K562 (cell line): ENCODE results near the gene PATE4. TPM values are rescaled to one million over a fixed set of nuclear protein-coding genes. Genes with fewer than 3 reads are reported as not detected.

Source experiments
- ATAC-seq: fragments of 200-7000 bp; cut with Tn5 transposase; 3 replicates; pipeline ENCODE4 v1.9.1; 2020; ENCODE audit warnings: moderate library complexity
- BruUV-seq: library from RNA; stranded (reverse); fragments of 400-500 nt; replicated peaks from 2 replicates; lab custom pipeline; 2021; lab: Mats Ljungman, UMichigan
- CTCF ChIA-PET: fragments of 300-600 bp; formaldehyde crosslinking; extraction: SDS; loops from one replicate; lab custom pipeline; 2021; ENCODE audit warnings: low intra/inter-chr PET ratio; lab: Yijun Ruan, JAX
- POLR2A ChIA-PET: fragments of 300-600, 350-650 bp; sonication (Branson Sonifier 250); formaldehyde crosslinking; extraction: SDS; loops from one replicate; lab custom pipeline; 2021; ENCODE audit warnings: antibody characterized with exemption, inconsistent platforms; lab: Yijun Ruan, JAX
- DNase-seq, 4 experiments: peaks; one replicate each; pipeline versions ENCODE4 v3.0.0 to v3.0.0-alpha.2; 2011 to 2018; ENCODE audit warnings: low spot score in 3 of 4, mixed read lengths in 3 of 4; ENCODE audit errors: extremely low read depth in 1 of 4
- FAIRE-seq: peaks from 2 replicates; lab custom pipeline; 2011; peaks lifted over from hg19 to GRCh38; lab: Jason Lieb, UNC
- H2AFZ ChIP-seq: 2 replicates; pipeline ENCODE4 v1.6.0; 2011; ENCODE audit warnings: low read depth, low read length, control low read depth, inconsistent platforms
- H3K27ac ChIP-seq: fragments of 200-600 bp; 3 replicates; pipeline ENCODE4 v1.8.0; 2011; ENCODE audit warnings: low read depth, mild to moderate bottlenecking, control low read depth, inconsistent platforms, low read length, moderate library complexity, mixed read lengths; ENCODE audit errors: extremely low read depth
- H3K27me3 ChIP-seq, 2 experiments: fragments of 300-600 bp in 1 of 2; 2 replicates in 1 of 2; 3 replicates in 1 of 2; pipeline versions ENCODE4 v1.6.0 to v1.8.0; 2011; ENCODE audit warnings: inconsistent platforms in 2 of 2, low read length in 2 of 2, mild to moderate bottlenecking in 1 of 2, mixed read lengths in 1 of 2, moderate library complexity in 1 of 2; ENCODE audit not compliant: control insufficient read depth in 2 of 2, insufficient read depth in 2 of 2
- H3K36me3 ChIP-seq: fragments of 300-600 bp; 3 replicates; pipeline ENCODE4 v1.8.0; 2011; ENCODE audit warnings: mild to moderate bottlenecking, low read length, inconsistent platforms; ENCODE audit not compliant: control insufficient read depth, insufficient read depth
- H3K4me1 ChIP-seq, 2 experiments: fragments of 200-600 bp in 1 of 2; replicated peaks in 1 of 2; 2 replicates in 1 of 2; 3 replicates in 1 of 2; pipeline versions ENCODE4 v1.5.1 to v1.8.0; 2011; ENCODE audit warnings: inconsistent platforms in 2 of 2, low read length in 2 of 2, mild to moderate bottlenecking in 1 of 2, mixed read lengths in 1 of 2, moderate library complexity in 1 of 2; ENCODE audit not compliant: control insufficient read depth in 2 of 2, insufficient read depth in 2 of 2
- H3K4me2 ChIP-seq: 2 replicates; pipeline ENCODE4 v1.6.1; 2011; ENCODE audit warnings: low read length, control low read depth, inconsistent platforms, mixed read lengths; ENCODE audit not compliant: insufficient read depth
- H3K4me3 ChIP-seq: fragments of 200-600 bp; sonication (generic), shearing (Covaris generic); 2 replicates; pipeline ENCODE4 v1.5.1; 2016; ENCODE audit warnings: control low read depth, inconsistent platforms
- H3K79me2 ChIP-seq: fragments of 200-600 bp; 3 replicates; pipeline ENCODE4 v1.8.0; 2011; ENCODE audit warnings: low read length, inconsistent platforms; ENCODE audit not compliant: control insufficient read depth, insufficient read depth
- H3K9ac ChIP-seq, 2 experiments: 2 replicates each; pipeline versions ENCODE4 v1.6.0 to v1.6.1; 2011; ENCODE audit warnings: low read depth in 2 of 2, low read length in 2 of 2, control low read depth in 1 of 2, inconsistent platforms in 1 of 2, mild to moderate bottlenecking in 1 of 2, mixed read lengths in 1 of 2; ENCODE audit not compliant: insufficient read depth in 1 of 2
- H3K9me1 ChIP-seq: one replicate; pipeline ENCODE4 v1.6.0; 2011; ENCODE audit warnings: inconsistent platforms, mild to moderate bottlenecking, low read length, moderate library complexity; ENCODE audit not compliant: control insufficient read depth, insufficient read depth
- H3K9me3 ChIP-seq: replicated peaks from 2 replicates; pipeline ENCODE4 v1.5.1; 2011; ENCODE audit warnings: low read depth, low read length, inconsistent platforms; ENCODE audit not compliant: control insufficient read depth, insufficient read depth
- H4K20me1 ChIP-seq: replicated peaks from 2 replicates; pipeline ENCODE4 v1.6.1; 2011; ENCODE audit warnings: low read length, inconsistent platforms, mixed read lengths; ENCODE audit not compliant: control insufficient read depth, insufficient read depth
- CBX3 ChIP-seq, 2 experiments: IDR thresholded peaks; 1 replicate in 1 of 2; 2 replicates in 1 of 2; pipeline ENCODE4 v1.6.1; 2012; ENCODE audit warnings: inconsistent platforms in 2 of 2, low read length in 2 of 2, borderline replicate concordance in 1 of 2, control low read depth in 1 of 2
- CC2D1A ChIP-seq: fragments of 450-650 bp; IDR thresholded peaks from 2 replicates; pipeline ENCODE4 v1.6.1; 2017; ENCODE audit warnings: mild to moderate bottlenecking
- CSDE1 ChIP-seq, 2 experiments: fragments of 450-650 bp; IDR thresholded peaks; 2 replicates each; pipeline ENCODE4 v1.6.1; 2016; ENCODE audit warnings: mild to moderate bottlenecking in 1 of 2
- ELK3 ChIP-seq: fragments of 450-650 bp; formaldehyde crosslinking; IDR thresholded peaks from 2 replicates; pipeline ENCODE4 v1.4.0; 2020; ENCODE audit warnings: mild to moderate bottlenecking
- ETV1 ChIP-seq: fragments of 450-650 bp; conservative IDR thresholded peaks from 2 replicates; pipeline ENCODE4 v1.6.1; 2016; ENCODE audit warnings: missing genetic modification characterization, control low read depth, low read depth, missing compliant biosample characterization
- KLF16 ChIP-seq: IDR thresholded peaks from 2 replicates; pipeline ENCODE4 v1.6.1; 2016; ENCODE audit warnings: antibody characterized with exemption
- MEF2A ChIP-seq: IDR thresholded peaks from 2 replicates; pipeline ENCODE4 v1.6.1; 2011; ENCODE audit warnings: low read depth, mild to moderate bottlenecking, low read length, moderate library complexity; ENCODE audit not compliant: control insufficient read depth
- PPARD ChIP-seq: fragments of 250-450 bp; sonication (Bioruptor Pico); IDR thresholded peaks from 2 replicates; pipeline ENCODE4 v1.8.0; 2022; ENCODE audit warnings: inconsistent platforms, mild to moderate bottlenecking, moderate library complexity
- RAD21 ChIP-seq, 2 experiments: fragments of 250-450 bp in 1 of 2; fragments of 450-650 bp in 1 of 2; sonication (Bioruptor Pico) in 1 of 2; formaldehyde crosslinking in 1 of 2; IDR thresholded peaks in 1 of 2; conservative IDR thresholded peaks in 1 of 2; 2 replicates each; pipeline versions ENCODE4 v1.4.0 to v1.8.0; 2020 to 2022; ENCODE audit warnings: mild to moderate bottlenecking in 2 of 2, moderate library complexity in 1 of 2
- RBM22 ChIP-seq: fragments of 200-400 bp; formaldehyde crosslinking; IDR thresholded peaks from 2 replicates; pipeline ENCODE4 v1.6.1; 2018; ENCODE audit warnings: low read length, low read depth; ENCODE audit not compliant: poor library complexity, severe bottlenecking
- SAP30 ChIP-seq: fragments of 200-600 bp; sonication (generic); IDR thresholded peaks from 2 replicates; pipeline ENCODE4 v1.6.1; 2012; ENCODE audit warnings: borderline replicate concordance, low read depth, mild to moderate bottlenecking, moderate library complexity, low read length, control low read depth, inconsistent platforms; ENCODE audit not compliant: insufficient read depth, poor library complexity, severe bottlenecking
- THRAP3 ChIP-seq: fragments of 450-650 bp; IDR thresholded peaks from 2 replicates; pipeline ENCODE4 v1.6.1; 2016; ENCODE audit warnings: mild to moderate bottlenecking, inconsistent platforms, borderline replicate concordance
- TRIM28 ChIP-seq: fragments of 450-650 bp; IDR thresholded peaks from 2 replicates; pipeline ENCODE4 v1.6.1; 2017
- ZNF280A ChIP-seq: fragments of 450-650 bp; IDR thresholded peaks from 2 replicates; pipeline ENCODE4 v1.6.1; 2018; ENCODE audit warnings: mild to moderate bottlenecking, low read depth; ENCODE audit not compliant: partially characterized antibody
- WGBS: fragments of 100-300 bp; shearing (Covaris generic); methylation state at CpG from one replicate; pipeline ENCODE4 v1.1.6; 2016; ENCODE audit warnings: low coverage, mixed read lengths; ENCODE audit not compliant: insufficient coverage; ENCODE audit errors: missing lambda C conversion rate; 5-methylcytosine and 5-hydroxymethylcytosine counted together
- in situ Hi-C: fragments of 300-500 bp; cut with MboI; formaldehyde crosslinking; loops from 4 replicates; pipeline ENCODE4 v1.15.0; 2018; ENCODE audit warnings: inconsistent platforms, mixed read lengths
- intact Hi-C: fragments of 100-400 bp; cut with micrococcal nuclease; formaldehyde crosslinking; loops from 2 replicates; pipeline ENCODE4 v1.14.2; 2022
- polyA plus RNA-seq, 8 experiments: library from polyadenylated mRNA; depleted of rRNA in 4 of 8; stranded (reverse) in 5 of 8; unstranded in 3 of 8; fragments of >200 nt; fragmentation: Nextera tagmentation in 2 of 8; fragmentation: Illumina TruSeq in 1 of 8; extraction: Ambion mirVana in 2 of 8; extraction: Trizol in 1 of 8; gene quantifications; 2 replicates each; pipeline versions ENCODE4 v1.2.1 to v1.2.3, GENCODE V29; 2011 to 2014; ENCODE audit warnings: inconsistent platforms in 1 of 8, missing spikeins in 1 of 8
- total RNA-seq, 7 experiments: library from RNA; depleted of rRNA in 6 of 7; stranded (reverse); fragments of >200 nt in 6 of 7; fragmentation: Illumina TruSeq in 2 of 7; extraction: Trizol in 2 of 7; gene quantifications; 2 replicates each; pipeline versions ENCODE4 v1.2.1 to v1.2.3, GENCODE V29; 2011 to 2021; ENCODE audit warnings: low replicate concordance in 1 of 7
- TF ChIP-seq, protein P1 (sequence below), 3 experiments: IDR thresholded peaks in 2 of 3; conservative IDR thresholded peaks in 1 of 3; 2 replicates each; pipeline ENCODE4 v1.5.1; 2011 to 2012; ENCODE audit warnings: low read length in 3 of 3, mild to moderate bottlenecking in 3 of 3, control low read depth in 2 of 3, improper control_type of control experiment in 1 of 3, inconsistent platforms in 1 of 3, low read depth in 1 of 3, mixed read lengths in 1 of 3, moderate library complexity in 1 of 3; ENCODE audit not compliant: insufficient read depth in 2 of 3

Gene PATE4
- total and polyA plus RNA-seq, 9 of the 15 experiments (the other 6 are each of a cell fraction or from before 2014, with no cell fraction given): not detected

- 16% methylated on average over 10 of the region's 10 CpGs for WGBS
- ATAC-seq: peak; percentile 75
- in situ Hi-C loops (loop anchor here (10.0 kb wide), 2 partner anchors 317 to 447 kb away; no protein-coding TSS in a partner anchor), intact Hi-C loops (loop anchor here (5.0 kb wide), 4 partner anchors 99 to 909 kb away; partner anchors contain the start of gene CHEK1)
- Histone ChIP-seq H3K27me3 (no peaks in the 10 kb centered on the region), H3K9me3 (no peaks in the 10 kb centered on the region; the same call in 1 of the 2 replicates), H4K20me1 (no peaks in the 10 kb centered on the region), H3K4me3 (no peak overlapping the region), H3K79me2 (no peaks in the 10 kb centered on the region), H3K36me3 (no peaks in the 10 kb centered on the region), H3K9me1 (no peaks in the 10 kb centered on the region), H3K4me1 (peaks cover 0 to 3% of the 10 kb centered on the region in 2 experiments; a peak in 2 of 5 replicates), H2AFZ (no peak overlapping the region), H3K27ac (no peak overlapping the region), H3K9ac (no peak overlapping the region), H3K4me2 (no peak overlapping the region)
- FAIRE-seq: peak; percentile 40
- ChIA-PET POLR2A (no interaction called here), CTCF (interaction anchor here (0.6 to 1.3 kb wide), 3 partner anchors 148 to 910 kb away, joined by 3 to 5 read pairs (median 3); no protein-coding TSS in a partner anchor)
- no TSS peak for BruUV-seq
- peak; percentile 24 to 55 (median 40) for DNase-seq
- TF ChIP-seq PPARD: no peak
- no peak for TF ChIP-seq CSDE1 (IDR thresholded peaks at IDR 0.05)
- peak in 1 of 2 experiments; percentile 57; a peak in 2 of 4 replicates for TF ChIP-seq RAD21 (CRISPR knock-in tag; conservative IDR thresholded peaks at IDR 0.05 in 1 of 2, IDR thresholded peaks at IDR 0.05 in 1 of 2)
- TF ChIP-seq SAP30: no peak
- TF ChIP-seq TRIM28: peak; percentile 37; the same call in 1 of the 2 replicates
- TF ChIP-seq ELK3 (CRISPR knock-in tag): no peak
- TF ChIP-seq KLF16: no peak
- TF ChIP-seq MEF2A: no peak
- no peak for TF ChIP-seq CC2D1A
- no peak for TF ChIP-seq ETV1 (tag)
- TF ChIP-seq, protein P1, sequence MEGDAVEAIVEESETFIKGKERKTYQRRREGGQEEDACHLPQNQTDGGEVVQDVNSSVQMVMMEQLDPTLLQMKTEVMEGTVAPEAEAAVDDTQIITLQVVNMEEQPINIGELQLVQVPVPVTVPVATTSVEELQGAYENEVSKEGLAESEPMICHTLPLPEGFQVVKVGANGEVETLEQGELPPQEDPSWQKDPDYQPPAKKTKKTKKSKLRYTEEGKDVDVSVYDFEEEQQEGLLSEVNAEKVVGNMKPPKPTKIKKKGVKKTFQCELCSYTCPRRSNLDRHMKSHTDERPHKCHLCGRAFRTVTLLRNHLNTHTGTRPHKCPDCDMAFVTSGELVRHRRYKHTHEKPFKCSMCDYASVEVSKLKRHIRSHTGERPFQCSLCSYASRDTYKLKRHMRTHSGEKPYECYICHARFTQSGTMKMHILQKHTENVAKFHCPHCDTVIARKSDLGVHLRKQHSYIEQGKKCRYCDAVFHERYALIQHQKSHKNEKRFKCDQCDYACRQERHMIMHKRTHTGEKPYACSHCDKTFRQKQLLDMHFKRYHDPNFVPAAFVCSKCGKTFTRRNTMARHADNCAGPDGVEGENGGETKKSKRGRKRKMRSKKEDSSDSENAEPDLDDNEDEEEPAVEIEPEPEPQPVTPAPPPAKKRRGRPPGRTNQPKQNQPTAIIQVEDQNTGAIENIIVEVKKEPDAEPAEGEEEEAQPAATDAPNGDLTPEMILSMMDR (IDR thresholded peaks at IDR 0.05 in 2 of 3, conservative IDR thresholded peaks at IDR 0.05 in 1 of 3; ENCODE audit: insufficient read depth in 2 of 3, low read depth in 1 of 3, low read length in 3 of 3): peak; percentile 62 to 63 (median 62)
- peak; percentile 71 for TF ChIP-seq ZNF280A
- peak in 1 of 2 experiments; percentile 83; a peak in 1 of 3 replicates for TF ChIP-seq CBX3 (IDR thresholded peaks at IDR 0.05; ENCODE audit: borderline replicate concordance in 1 of 2, low read length in 2 of 2)
- TF ChIP-seq THRAP3: no peak
- TF ChIP-seq RBM22: no peak
Observed at GRCh38 chr11:125871391-125872137, 38.4 kb downstream of the PATE4 start.
